Ecto neural progenitor cell (in vitro differentiated cells): ENCODE results near the gene RAD52.

Experiments
- DNase-seq: peaks from one replicate; pipeline ENCODE4 v3.0.0-alpha.2; 2018; ENCODE audit warnings: low spot score

Gene RAD52

GRCh38 chr12:949453-950191, at the start of gene RAD52:
RAD52 (minus strand) TSS chr12:949694; CDS start chr12:933058, 16,636 bp downstream.
- DNase-seq, result peak; percentile 100

- no peak for DNase-seq
These were observed 48.8 kb upstream of the RAD52 start for GRCh38 chr12:998020-998874.

- DNase-seq, result no peak
These were observed 48.0 kb upstream of the RAD52 start for GRCh38 chr12:997505-997904.

GRCh38 chr12:996881-997280, 47.4 kb upstream of the RAD52 start:
- no peak for DNase-seq

GRCh38 chr12:992647-993046, 43.2 kb upstream of the RAD52 start:
- DNase-seq, result no peak

GRCh38 chr12:991350-992333, 42.1 kb upstream of the RAD52 start:
- DNase-seq, result no peak

- peak; percentile 95 for DNase-seq
These were observed 41.3 kb upstream of the RAD52 start, which contains the start of gene ERC1 for GRCh38 chr12:990661-991349. ERC1 (plus strand) TSS chr12:991223; CDS start chr12:1027904, 36,681 bp downstream.

GRCh38 chr12:989751-990660, 40.5 kb upstream of the RAD52 start:
- peak; percentile 57 for DNase-seq

GRCh38 chr12:989051-989450, 39.6 kb upstream of the RAD52 start:
- DNase-seq, result no peak

GRCh38 chr12:988646-989045, 39.2 kb upstream of the RAD52 start:
- DNase-seq, result no peak

- no peak for DNase-seq
These were observed 32.5 kb upstream of the RAD52 start for GRCh38 chr12:981961-982360.

GRCh38 chr12:981176-981828, 31.8 kb upstream of the RAD52 start:
- DNase-seq, result no peak

- no peak for DNase-seq
These were observed 29.9 kb upstream of the RAD52 start for GRCh38 chr12:979349-979748.

- DNase-seq, result no peak
These were observed 27.7 kb upstream of the RAD52 start for GRCh38 chr12:977156-977555.

- DNase-seq, result no peak
These were observed 27.1 kb upstream of the RAD52 start for GRCh38 chr12:976644-977043.

GRCh38 chr12:974271-974862, 24.9 kb upstream of the RAD52 start:
- no peak for DNase-seq

- DNase-seq, result no peak
These were observed 22.5 kb upstream of the RAD52 start for GRCh38 chr12:971991-972390.

GRCh38 chr12:969821-970220, 20.3 kb upstream of the RAD52 start:
- no peak for DNase-seq

GRCh38 chr12:968545-968944, 19.1 kb upstream of the RAD52 start:
- DNase-seq, result no peak
